Measurements from ENCODE around the gene FRRS1. TPM values are rescaled to one million over a fixed set of nuclear protein-coding genes. Genes with fewer than 3 reads are reported as not detected.
A peak's percentile ranks its signal among the peaks of the same experiment; 100 is the strongest.

The FRRS1 gene
- total RNA-seq, 1 experiment from 2014 or later: 11.1 TPM

GRCh38 chr1:99745061-99745460, 21.4 kb downstream of the FRRS1 start:
- intact Hi-C loops (cut with micrococcal nuclease; ENCODE audit: unreplicated experiment): no loop called here

DNA sequence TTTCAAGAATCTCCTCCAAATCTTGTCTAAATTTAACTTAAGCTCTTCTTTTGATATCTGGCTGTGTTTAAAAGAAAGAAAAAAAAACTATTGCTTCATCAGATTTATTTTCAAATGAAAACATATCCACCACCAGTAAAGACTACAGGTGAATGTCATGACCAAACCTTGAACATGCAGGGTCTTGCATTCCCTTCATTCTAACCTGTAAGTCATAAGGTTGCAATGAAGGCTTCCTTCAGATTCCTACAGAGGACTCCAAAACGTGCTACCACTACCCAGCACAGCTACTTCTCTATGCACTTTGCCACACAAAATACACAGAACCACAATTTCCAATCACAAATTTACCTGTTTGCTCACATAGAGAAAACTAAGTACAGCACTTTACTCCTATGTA, 26.3 kb downstream of the FRRS1 start:
- DNase-seq: no peak
- intact Hi-C loops (cut with micrococcal nuclease; ENCODE audit: unreplicated experiment): no loop called here
- H3K27me3 Mint-ChIP-seq (ENCODE audit: insufficient read depth, unreplicated experiment): no peaks in the 10 kb centered on the region
- no peaks in the 10 kb centered on the region for H3K36me3 Mint-ChIP-seq (ENCODE audit: insufficient read depth, unreplicated experiment)
- no peak overlapping the region for H3K4me3 Mint-ChIP-seq (ENCODE audit: unreplicated experiment)
- H3K36me3 ChIP-seq (ENCODE audit: control insufficient read depth, insufficient read depth, low read length): no peaks in the 10 kb centered on the region
- POLR2A ChIA-PET: no interaction called here
- BruUV-seq (replicated peaks): no TSS peak
- H3K27me3 ChIP-seq (replicated peaks; ENCODE audit: control insufficient read depth, insufficient read depth, low read length): no peaks in the 10 kb centered on the region
- no peak overlapping the region for H3K27ac Mint-ChIP-seq (ENCODE audit: unreplicated experiment)
- CTCF ChIA-PET: no interaction called here
- H3K4me1 Mint-ChIP-seq (ENCODE audit: low read depth, unreplicated experiment): peaks cover 12% of the 10 kb centered on the region
- H3K4me1 ChIP-seq: peaks cover 13% of the 10 kb centered on the region
- no peak overlapping the region for H3K4me3 ChIP-seq (ENCODE audit: low read depth, low read length)
- H3K9me3 ChIP-seq: no peaks in the 10 kb centered on the region
- no peaks in the 10 kb centered on the region for H3K9me3 Mint-ChIP-seq (ENCODE audit: unreplicated experiment)
- TF ChIP-seq, protein P1, sequence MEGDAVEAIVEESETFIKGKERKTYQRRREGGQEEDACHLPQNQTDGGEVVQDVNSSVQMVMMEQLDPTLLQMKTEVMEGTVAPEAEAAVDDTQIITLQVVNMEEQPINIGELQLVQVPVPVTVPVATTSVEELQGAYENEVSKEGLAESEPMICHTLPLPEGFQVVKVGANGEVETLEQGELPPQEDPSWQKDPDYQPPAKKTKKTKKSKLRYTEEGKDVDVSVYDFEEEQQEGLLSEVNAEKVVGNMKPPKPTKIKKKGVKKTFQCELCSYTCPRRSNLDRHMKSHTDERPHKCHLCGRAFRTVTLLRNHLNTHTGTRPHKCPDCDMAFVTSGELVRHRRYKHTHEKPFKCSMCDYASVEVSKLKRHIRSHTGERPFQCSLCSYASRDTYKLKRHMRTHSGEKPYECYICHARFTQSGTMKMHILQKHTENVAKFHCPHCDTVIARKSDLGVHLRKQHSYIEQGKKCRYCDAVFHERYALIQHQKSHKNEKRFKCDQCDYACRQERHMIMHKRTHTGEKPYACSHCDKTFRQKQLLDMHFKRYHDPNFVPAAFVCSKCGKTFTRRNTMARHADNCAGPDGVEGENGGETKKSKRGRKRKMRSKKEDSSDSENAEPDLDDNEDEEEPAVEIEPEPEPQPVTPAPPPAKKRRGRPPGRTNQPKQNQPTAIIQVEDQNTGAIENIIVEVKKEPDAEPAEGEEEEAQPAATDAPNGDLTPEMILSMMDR (IDR thresholded peaks at IDR 0.05; ENCODE audit: insufficient read depth in 1 of 2, low read depth in 1 of 2, low read length in 1 of 2, severe bottlenecking in 1 of 2, unreplicated experiment in 1 of 2): no peak

More at GRCh38 chr1:99745061-99745460, 21.4 kb downstream of the FRRS1 start:
- H3K4me3 Mint-ChIP-seq (ENCODE audit: unreplicated experiment): no peak overlapping the region
- H3K27me3 Mint-ChIP-seq (ENCODE audit: insufficient read depth, unreplicated experiment): no peaks in the 10 kb centered on the region
- Histone ChIP-seq H3K36me3 (ENCODE audit: control insufficient read depth, insufficient read depth, low read length) (no peaks in the 10 kb centered on the region), H3K4me1 (no peaks in the 10 kb centered on the region), H3K9me3 (no peaks in the 10 kb centered on the region), H3K27me3 (replicated peaks; ENCODE audit: control insufficient read depth, insufficient read depth, low read length) (no peaks in the 10 kb centered on the region), H3K4me3 (ENCODE audit: low read depth, low read length) (no peak overlapping the region)
- CTCF ChIA-PET: no interaction called here
- no peaks in the 10 kb centered on the region for H3K36me3 Mint-ChIP-seq (ENCODE audit: insufficient read depth, unreplicated experiment)
- TF ChIP-seq, protein P1 (IDR thresholded peaks at IDR 0.05; ENCODE audit: insufficient read depth in 1 of 2, low read depth in 1 of 2, low read length in 1 of 2, severe bottlenecking in 1 of 2, unreplicated experiment in 1 of 2): no peak
- POLR2A ChIA-PET: no interaction called here
- peaks cover 3% of the 10 kb centered on the region for H3K4me1 Mint-ChIP-seq (ENCODE audit: low read depth, unreplicated experiment)
- DNase-seq: no peak
- BruUV-seq (replicated peaks): no TSS peak
- H3K27ac Mint-ChIP-seq (ENCODE audit: unreplicated experiment): no peak overlapping the region
- no peaks in the 10 kb centered on the region for H3K9me3 Mint-ChIP-seq (ENCODE audit: unreplicated experiment)

GRCh38 chr1:99738858-99739465, 27.5 kb downstream of the FRRS1 start:
- intact Hi-C loops (cut with micrococcal nuclease; ENCODE audit: unreplicated experiment): loop anchor here (2.0 kb wide), 2 partner anchors 20 to 28 kb away; partner anchors contain the start of gene FRRS1
- Mint-ChIP-seq H3K27ac (ENCODE audit: unreplicated experiment) (no peak overlapping the region), H3K36me3 (ENCODE audit: insufficient read depth, unreplicated experiment) (no peaks in the 10 kb centered on the region), H3K4me1 (ENCODE audit: low read depth, unreplicated experiment) (peaks cover 12% of the 10 kb centered on the region), H3K9me3 (ENCODE audit: unreplicated experiment) (no peaks in the 10 kb centered on the region), H3K27me3 (ENCODE audit: insufficient read depth, unreplicated experiment) (no peaks in the 10 kb centered on the region), H3K4me3 (ENCODE audit: unreplicated experiment) (no peak overlapping the region)
- H3K4me3 ChIP-seq (ENCODE audit: low read depth, low read length): no peak overlapping the region
- no peaks in the 10 kb centered on the region for H3K9me3 ChIP-seq
- TF ChIP-seq, protein P1 (IDR thresholded peaks at IDR 0.05; ENCODE audit: insufficient read depth in 1 of 2, low read depth in 1 of 2, low read length in 1 of 2, severe bottlenecking in 1 of 2, unreplicated experiment in 1 of 2): no peak
- H3K4me1 ChIP-seq: peaks cover 13% of the 10 kb centered on the region
- ChIA-PET CTCF (no interaction called here), POLR2A (no interaction called here)
- H3K27me3 ChIP-seq (replicated peaks; ENCODE audit: control insufficient read depth, insufficient read depth, low read length): no peaks in the 10 kb centered on the region
- no peaks in the 10 kb centered on the region for H3K36me3 ChIP-seq (ENCODE audit: control insufficient read depth, insufficient read depth, low read length)
- no TSS peak for BruUV-seq (replicated peaks)
- DNase-seq: peak in 1 of 2 experiments; percentile 52

All from Caco-2 (cell line).